A673 (cell line): ENCODE data around the gene FAM3B. TPM values are rescaled to one million over a fixed set of nuclear protein-coding genes. Genes with fewer than 3 reads are reported as not detected.

Source experiments
- BruUV-seq: library from RNA; stranded (reverse); fragments of 400-500 nt; replicated peaks from 2 replicates; lab custom pipeline; 2021; lab: Mats Ljungman, UMichigan
- CTCF ChIA-PET: fragments of 300-600 bp; sonication (Branson Sonifier 250); formaldehyde crosslinking; loops from one replicate; lab custom pipeline; 2022; ENCODE audit warnings: antibody characterized with exemption; lab: Charles Lee
- POLR2A ChIA-PET: fragments of 300-600 bp; sonication (Branson Sonifier 250); formaldehyde crosslinking; loops from one replicate; lab custom pipeline; 2022; ENCODE audit warnings: antibody characterized with exemption; ENCODE audit not compliant: low non-redundant PET; lab: Charles Lee
- DNase-seq: peaks from one replicate; pipeline ENCODE4 v3.0.0-alpha.2; 2015; ENCODE audit warnings: low spot score
- H3K27ac ChIP-seq: fragments of 200-600 bp; sonication (generic); 2 replicates; pipeline ENCODE4 v1.5.1; 2016; ENCODE audit warnings: mixed run types, low read depth, mild to moderate bottlenecking, mixed read lengths, antibody characterized with exemption, low read length; ENCODE audit not compliant: poor library complexity, severe bottlenecking
- H3K27me3 ChIP-seq: fragments of 200-600 bp; sonication (generic); replicated peaks from 2 replicates; pipeline ENCODE4 v1.6.1; 2017; ENCODE audit warnings: mixed run types, low read depth, mild to moderate bottlenecking, mixed read lengths, antibody characterized with exemption, low read length; ENCODE audit not compliant: insufficient read depth, poor library complexity
- H3K36me3 ChIP-seq: fragments of 200-600 bp; sonication (generic); 2 replicates; pipeline ENCODE4 v1.6.1; 2016; ENCODE audit warnings: mixed run types, mild to moderate bottlenecking, mixed read lengths, antibody characterized with exemption, low read length; ENCODE audit not compliant: insufficient read depth, poor library complexity, severe bottlenecking
- H3K4me1 ChIP-seq: fragments of 200-600 bp; sonication (generic); 2 replicates; pipeline ENCODE4 v1.6.1; 2017; ENCODE audit warnings: mixed run types, mild to moderate bottlenecking, mixed read lengths, antibody characterized with exemption, low read length; ENCODE audit not compliant: insufficient read depth, poor library complexity, severe bottlenecking
- H3K4me3 ChIP-seq: fragments of 200-600 bp; sonication (generic); 2 replicates; pipeline ENCODE4 v1.5.1; 2016; ENCODE audit warnings: low read depth, mixed run types, mild to moderate bottlenecking, mixed read lengths, low read length; ENCODE audit not compliant: poor library complexity, severe bottlenecking
- H3K9me3 ChIP-seq: fragments of 200-600 bp; sonication (generic); 2 replicates; pipeline ENCODE4 v1.6.1; 2016; ENCODE audit warnings: mixed run types, low read depth, mild to moderate bottlenecking, mixed read lengths, antibody characterized with exemption, low read length; ENCODE audit not compliant: poor library complexity, severe bottlenecking
- EZH2 ChIP-seq: fragments of 200-600 bp; sonication (generic); IDR thresholded peaks from 2 replicates; pipeline ENCODE4 v1.6.1; 2017; ENCODE audit warnings: borderline replicate concordance, low read depth, mild to moderate bottlenecking, mixed read lengths, antibody characterized with exemption, low read length; ENCODE audit not compliant: poor library complexity, severe bottlenecking
- intact Hi-C: fragments of 100-400 bp; cut with micrococcal nuclease; formaldehyde crosslinking; loops from one replicate; pipeline ENCODE4 v1.10.0; 2022; ENCODE audit not compliant: unreplicated experiment
- total RNA-seq: library from RNA; stranded (reverse); gene quantifications from 2 replicates; pipeline ENCODE4 v1.2.3, GENCODE V29; 2021
- TF ChIP-seq, protein P1 (sequence below): fragments of 300-800, 200-600 bp; sonication (generic); conservative IDR thresholded peaks from 2 replicates; pipeline ENCODE4 v1.5.1; 2017; ENCODE audit warnings: low read depth, mild to moderate bottlenecking, antibody characterized with exemption, low read length, moderate library complexity, mixed read lengths

The FAM3B gene
- total RNA-seq, 1 experiment from 2014 or later = not detected

DNA sequence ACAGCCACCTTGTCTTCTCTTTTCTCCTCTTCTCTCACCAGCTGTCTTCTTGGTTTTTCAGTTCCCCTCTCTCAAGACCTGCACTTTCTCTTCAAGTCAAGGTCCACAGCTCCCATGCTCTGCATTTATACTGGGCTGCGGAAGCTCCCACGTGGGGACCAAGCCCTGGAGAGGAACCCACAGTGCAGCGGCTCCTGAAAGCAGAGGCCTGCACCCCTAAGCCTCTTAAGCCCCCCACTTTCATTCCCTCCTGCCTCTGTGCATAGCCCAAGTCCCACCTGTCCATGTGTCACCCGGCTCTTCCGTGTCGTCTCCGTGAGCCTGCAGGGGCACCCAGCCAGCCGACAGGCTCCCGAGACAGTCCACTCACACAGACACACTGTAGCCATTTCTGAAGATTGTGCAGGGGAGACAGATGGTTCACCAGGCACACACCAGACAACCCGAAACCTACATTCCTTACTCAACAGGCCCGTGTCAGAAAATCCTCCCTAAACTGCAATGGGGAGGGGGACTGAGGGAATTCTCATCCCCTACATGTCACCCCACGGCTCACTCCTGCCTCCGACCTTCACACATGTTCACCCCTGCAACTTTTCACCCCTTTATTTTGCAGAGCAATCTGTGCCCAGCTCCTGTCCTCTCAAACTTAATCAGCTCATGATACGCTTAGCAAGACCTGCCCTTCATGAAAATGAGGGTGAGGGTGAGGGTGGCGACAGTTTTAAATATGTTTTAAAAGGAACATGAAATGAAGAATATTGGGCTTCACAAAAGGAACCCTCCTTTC, 51.5 kb downstream of the FAM3B start:
- TF ChIP-seq, protein P1, sequence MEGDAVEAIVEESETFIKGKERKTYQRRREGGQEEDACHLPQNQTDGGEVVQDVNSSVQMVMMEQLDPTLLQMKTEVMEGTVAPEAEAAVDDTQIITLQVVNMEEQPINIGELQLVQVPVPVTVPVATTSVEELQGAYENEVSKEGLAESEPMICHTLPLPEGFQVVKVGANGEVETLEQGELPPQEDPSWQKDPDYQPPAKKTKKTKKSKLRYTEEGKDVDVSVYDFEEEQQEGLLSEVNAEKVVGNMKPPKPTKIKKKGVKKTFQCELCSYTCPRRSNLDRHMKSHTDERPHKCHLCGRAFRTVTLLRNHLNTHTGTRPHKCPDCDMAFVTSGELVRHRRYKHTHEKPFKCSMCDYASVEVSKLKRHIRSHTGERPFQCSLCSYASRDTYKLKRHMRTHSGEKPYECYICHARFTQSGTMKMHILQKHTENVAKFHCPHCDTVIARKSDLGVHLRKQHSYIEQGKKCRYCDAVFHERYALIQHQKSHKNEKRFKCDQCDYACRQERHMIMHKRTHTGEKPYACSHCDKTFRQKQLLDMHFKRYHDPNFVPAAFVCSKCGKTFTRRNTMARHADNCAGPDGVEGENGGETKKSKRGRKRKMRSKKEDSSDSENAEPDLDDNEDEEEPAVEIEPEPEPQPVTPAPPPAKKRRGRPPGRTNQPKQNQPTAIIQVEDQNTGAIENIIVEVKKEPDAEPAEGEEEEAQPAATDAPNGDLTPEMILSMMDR = no peak
- no peak for TF ChIP-seq EZH2
- CTCF ChIA-PET = no interaction called here
- no peak overlapping the region for H3K4me3 ChIP-seq
- DNase-seq = no peak
- intact Hi-C loops = no loop called here
- no peaks in the 10 kb centered on the region for H3K4me1 ChIP-seq
- no TSS peak for BruUV-seq
- no peaks in the 10 kb centered on the region for H3K9me3 ChIP-seq
- POLR2A ChIA-PET = no interaction called here
- H3K27me3 ChIP-seq = no peaks in the 10 kb centered on the region
- H3K36me3 ChIP-seq = no peaks in the 10 kb centered on the region
- H3K27ac ChIP-seq = no peak overlapping the region

DNA sequence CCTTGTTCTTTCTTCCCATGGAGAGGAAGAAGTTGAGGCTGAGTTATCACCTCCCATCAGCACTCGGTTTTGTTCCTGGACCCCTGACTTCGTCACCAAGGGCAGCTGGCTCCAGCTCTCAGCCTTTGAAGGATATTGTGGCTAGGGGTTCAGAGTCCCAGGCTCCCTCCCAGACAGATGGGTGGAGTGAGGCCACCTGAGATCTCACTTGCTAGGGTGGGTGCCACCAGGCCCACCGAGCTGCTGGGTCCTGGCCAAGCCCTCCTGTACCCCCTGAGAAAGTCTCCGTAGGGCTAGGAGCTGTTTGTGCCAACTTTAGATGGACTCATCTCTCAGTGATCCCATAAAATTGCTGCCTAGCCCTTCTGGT, 52.1 kb downstream of the FAM3B start:
- H3K4me3 ChIP-seq = no peak overlapping the region
- H3K9me3 ChIP-seq = no peaks in the 10 kb centered on the region
- H3K4me1 ChIP-seq = no peaks in the 10 kb centered on the region
- intact Hi-C loops = no loop called here
- BruUV-seq = no TSS peak
- no peak overlapping the region for H3K27ac ChIP-seq
- POLR2A ChIA-PET = no interaction called here
- no peak for DNase-seq
- TF ChIP-seq EZH2 = no peak
- TF ChIP-seq, protein P1 = no peak
- no peaks in the 10 kb centered on the region for H3K36me3 ChIP-seq
- CTCF ChIA-PET = no interaction called here
- H3K27me3 ChIP-seq = no peaks in the 10 kb centered on the region

DNA sequence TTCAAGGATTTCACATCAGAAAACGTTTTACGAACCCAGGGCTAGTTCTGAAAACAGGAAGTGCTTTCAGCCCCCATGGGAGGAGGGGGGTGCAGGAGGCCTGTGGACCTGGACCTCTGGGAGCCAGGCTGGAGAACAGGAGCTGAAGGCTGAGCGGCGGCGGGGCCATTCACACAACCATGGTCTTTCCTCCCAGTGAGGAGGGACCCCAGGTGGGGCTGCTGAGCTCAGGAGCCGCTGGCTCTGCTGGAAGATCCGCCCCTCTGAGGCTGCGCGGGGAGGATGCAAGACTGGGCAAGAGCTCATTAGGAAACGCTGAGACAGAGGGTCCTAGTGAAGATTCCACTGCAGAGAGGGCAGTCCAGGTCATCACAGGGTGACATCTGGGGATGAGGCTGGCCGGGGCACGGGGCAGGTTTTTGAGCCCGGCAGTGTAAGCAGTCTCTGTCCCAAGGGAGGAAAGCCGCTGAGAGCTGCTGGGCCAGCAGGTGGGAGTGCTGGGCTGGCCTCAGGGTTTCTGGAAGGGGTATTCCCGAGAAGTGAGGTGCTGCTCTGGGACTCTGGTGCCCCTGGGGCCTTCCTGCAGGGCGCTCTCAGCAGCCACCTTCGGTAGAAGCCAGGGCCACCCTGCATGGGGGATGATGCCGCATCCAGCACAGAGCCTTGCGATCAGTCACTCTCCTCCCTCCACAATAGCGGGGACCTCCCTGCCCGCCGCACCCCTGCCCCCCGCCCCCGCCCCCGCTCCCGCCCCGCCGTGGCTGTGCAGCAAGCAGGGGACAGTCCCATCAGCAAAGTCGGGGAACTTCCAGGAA, 52.7 kb downstream of the FAM3B start:
- peak; percentile 5 for DNase-seq
- ChIA-PET CTCF (no interaction called here), POLR2A (no interaction called here)
- H3K27me3 ChIP-seq = no peaks in the 10 kb centered on the region
- H3K9me3 ChIP-seq = no peaks in the 10 kb centered on the region
- intact Hi-C loops = no loop called here
- no peak overlapping the region for H3K27ac ChIP-seq
- H3K4me1 ChIP-seq = no peaks in the 10 kb centered on the region
- TF ChIP-seq, protein P1 = no peak
- no peak for TF ChIP-seq EZH2
- H3K4me3 ChIP-seq = no peak overlapping the region
- BruUV-seq = no TSS peak
- H3K36me3 ChIP-seq = no peaks in the 10 kb centered on the region
